ENCODE results near the gene FAM83G.

The FAM83G gene

DNA sequence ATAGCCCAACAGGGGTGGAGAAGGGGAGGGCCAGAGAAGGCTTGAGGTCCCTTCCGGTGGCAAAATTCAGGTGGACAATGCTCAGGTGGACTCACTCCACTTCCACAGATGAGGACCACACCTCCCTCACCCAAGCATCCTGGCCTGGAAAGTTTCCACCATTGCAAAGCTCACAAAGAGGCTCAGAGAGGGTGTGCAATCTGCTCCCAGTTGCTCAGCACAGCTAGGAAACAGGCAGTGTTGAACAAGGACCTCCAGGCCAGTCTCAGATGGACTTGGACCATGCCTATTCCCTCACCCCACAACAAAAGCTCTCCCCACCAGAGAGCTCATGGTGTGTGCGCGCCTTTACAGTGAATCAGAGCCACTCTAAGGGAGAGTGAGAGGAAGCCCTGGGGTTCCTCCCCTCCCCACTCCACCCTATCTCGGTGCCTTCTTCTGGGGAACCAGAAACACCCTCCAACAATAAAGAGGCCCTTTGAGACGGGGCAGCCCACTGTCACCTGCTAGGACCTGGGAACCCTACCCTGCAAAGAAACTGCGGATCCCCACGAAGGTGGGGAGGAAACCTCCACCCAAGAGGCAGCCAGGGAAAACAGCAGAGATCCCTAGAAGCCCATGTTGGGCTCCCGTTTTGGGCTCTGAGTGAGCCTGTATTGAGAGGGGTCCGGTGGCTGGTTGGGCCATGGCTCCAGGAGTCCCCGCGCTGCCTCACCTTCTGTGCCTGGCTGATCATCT is 1.6 kb downstream of the FAM83G start:
- Histone ChIP-seq H3K27me3 (ENCODE audit: control insufficient read depth in 1 of 2, insufficient read depth in 2 of 2, low read length in 2 of 2) (no peaks in the 10 kb centered on the region), H3K9me3 (ENCODE audit: low read length) (no peaks in the 10 kb centered on the region), H3K4me3 (ENCODE audit: low read depth in 1 of 2, low read length in 2 of 2) (no peak overlapping the region), H3K36me3 (ENCODE audit: insufficient read depth, low read length) (no peaks in the 10 kb centered on the region), H3K27ac (ENCODE audit: low read depth, low read length) (no peak overlapping the region), H3K4me1 (ENCODE audit: insufficient read depth, low read length) (no peaks in the 10 kb centered on the region), H3K9ac (ENCODE audit: low read length) (no peak overlapping the region)

DNA sequence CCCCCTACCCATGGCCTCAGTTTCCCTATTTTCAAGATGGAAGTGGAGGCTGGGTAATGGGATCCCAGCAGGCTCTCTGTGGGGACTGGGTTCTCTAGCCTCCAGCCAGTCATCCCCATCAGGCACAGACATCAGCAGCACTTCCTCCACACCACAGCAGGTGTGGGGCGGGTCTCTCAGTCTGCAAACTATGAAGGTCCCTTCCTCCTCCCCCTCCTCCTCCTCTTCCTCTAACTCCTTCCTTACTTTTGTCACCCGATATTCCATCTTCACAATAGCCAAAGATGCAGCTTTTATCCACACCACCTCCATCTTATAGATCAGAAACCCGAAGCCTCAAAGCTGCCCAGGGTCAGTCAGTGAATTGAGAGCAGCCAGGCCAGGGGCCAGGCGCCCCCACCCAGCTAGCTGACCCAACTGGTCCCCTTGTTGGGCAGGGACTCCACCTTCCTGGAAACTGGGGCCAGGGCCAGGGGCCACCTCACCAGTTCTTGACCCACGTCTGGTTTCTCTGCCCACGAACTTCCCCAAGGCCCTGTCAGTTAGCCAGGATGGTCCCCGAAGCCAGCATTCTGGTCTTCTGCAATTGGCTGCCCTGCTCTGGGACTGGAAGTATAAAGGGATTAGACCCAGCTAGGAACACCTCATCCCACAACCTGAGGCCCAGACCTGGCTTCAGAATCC is 2.5 kb downstream of the FAM83G start:
- Histone ChIP-seq H3K4me3 (ENCODE audit: low read depth in 1 of 2, low read length in 2 of 2) (no peak overlapping the region), H3K27me3 (ENCODE audit: control insufficient read depth in 1 of 2, insufficient read depth in 2 of 2, low read length in 2 of 2) (no peaks in the 10 kb centered on the region), H3K36me3 (ENCODE audit: insufficient read depth, low read length) (no peaks in the 10 kb centered on the region), H3K9me3 (ENCODE audit: low read length) (no peaks in the 10 kb centered on the region), H3K4me1 (ENCODE audit: insufficient read depth, low read length) (no peaks in the 10 kb centered on the region), H3K9ac (ENCODE audit: low read length) (no peak overlapping the region), H3K27ac (ENCODE audit: low read depth, low read length) (no peak overlapping the region)

DNA sequence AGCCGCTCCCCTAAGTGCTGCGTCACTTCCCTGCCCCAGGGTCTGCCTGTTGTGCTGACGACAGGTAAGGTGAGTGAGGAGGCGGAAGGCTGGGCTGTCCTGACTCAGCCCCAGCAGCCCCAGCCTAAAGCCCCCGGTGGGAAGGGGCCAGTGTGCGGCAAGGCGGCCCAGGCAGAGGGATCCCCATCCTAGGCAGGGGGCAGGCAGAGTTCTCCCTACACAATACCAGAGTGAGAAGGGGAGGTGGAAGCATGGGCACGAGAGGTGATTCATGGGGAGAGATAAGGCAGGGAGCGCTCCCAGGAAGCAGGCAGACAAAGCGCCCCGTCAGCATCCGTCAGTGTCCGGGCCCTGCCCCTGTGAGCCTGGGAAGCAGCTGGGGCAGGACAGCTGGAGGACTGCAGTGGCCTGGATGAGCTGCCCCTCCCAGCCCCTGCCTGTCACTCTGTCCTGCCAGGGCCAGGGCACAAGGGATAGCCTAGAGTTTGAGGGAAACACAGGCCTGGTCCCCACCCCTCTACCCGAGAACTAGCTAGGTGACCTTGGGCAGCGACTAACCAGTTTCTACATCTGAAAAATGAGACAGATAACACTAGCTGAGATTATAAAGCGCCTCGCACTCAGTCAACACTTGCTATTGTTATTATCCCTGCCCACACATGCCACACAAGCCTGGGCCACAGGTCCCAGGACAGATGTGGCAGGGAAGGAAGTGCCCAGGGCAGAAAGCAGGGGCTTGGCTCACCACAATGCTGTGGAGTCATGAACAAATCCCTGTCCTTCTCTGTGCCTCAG is 3.8 kb downstream of the FAM83G start:
- Histone ChIP-seq H3K9ac (ENCODE audit: low read length) (no peak overlapping the region), H3K9me3 (ENCODE audit: low read length) (no peaks in the 10 kb centered on the region), H3K4me3 (ENCODE audit: low read depth in 1 of 2, low read length in 2 of 2) (no peak overlapping the region), H3K4me1 (ENCODE audit: insufficient read depth, low read length) (no peaks in the 10 kb centered on the region), H3K36me3 (ENCODE audit: insufficient read depth, low read length) (no peaks in the 10 kb centered on the region), H3K27me3 (ENCODE audit: control insufficient read depth in 1 of 2, insufficient read depth in 2 of 2, low read length in 2 of 2) (no peaks in the 10 kb centered on the region), H3K27ac (ENCODE audit: low read depth, low read length) (no peak overlapping the region)

DNA sequence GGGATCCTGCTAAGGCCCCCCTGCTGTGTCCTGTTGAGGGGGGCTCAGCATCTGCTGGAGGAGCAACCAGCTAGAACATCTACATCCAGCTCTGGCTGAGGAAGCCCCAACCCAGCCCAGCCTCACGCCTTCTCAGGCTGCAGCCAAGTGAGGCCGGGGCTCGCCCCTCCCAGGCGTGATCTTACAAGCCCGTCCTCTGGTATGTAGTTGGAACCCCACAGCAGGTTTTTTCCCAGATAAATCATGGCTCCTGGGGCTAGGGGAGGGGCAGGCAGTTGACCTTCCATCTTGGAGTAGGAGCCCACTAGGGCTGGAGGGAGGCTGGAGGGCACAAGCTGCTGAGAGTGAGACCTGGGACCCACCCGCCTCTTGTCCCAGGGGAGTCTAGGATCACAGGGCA is 4.7 kb downstream of the FAM83G start:
- Histone ChIP-seq H3K36me3 (ENCODE audit: insufficient read depth, low read length) (no peaks in the 10 kb centered on the region), H3K9me3 (ENCODE audit: low read length) (no peaks in the 10 kb centered on the region), H3K4me1 (ENCODE audit: insufficient read depth, low read length) (no peaks in the 10 kb centered on the region), H3K9ac (ENCODE audit: low read length) (no peak overlapping the region), H3K27ac (ENCODE audit: low read depth, low read length) (no peak overlapping the region), H3K4me3 (ENCODE audit: low read depth in 1 of 2, low read length in 2 of 2) (no peak overlapping the region), H3K27me3 (ENCODE audit: control insufficient read depth in 1 of 2, insufficient read depth in 2 of 2, low read length in 2 of 2) (no peaks in the 10 kb centered on the region)

DNA sequence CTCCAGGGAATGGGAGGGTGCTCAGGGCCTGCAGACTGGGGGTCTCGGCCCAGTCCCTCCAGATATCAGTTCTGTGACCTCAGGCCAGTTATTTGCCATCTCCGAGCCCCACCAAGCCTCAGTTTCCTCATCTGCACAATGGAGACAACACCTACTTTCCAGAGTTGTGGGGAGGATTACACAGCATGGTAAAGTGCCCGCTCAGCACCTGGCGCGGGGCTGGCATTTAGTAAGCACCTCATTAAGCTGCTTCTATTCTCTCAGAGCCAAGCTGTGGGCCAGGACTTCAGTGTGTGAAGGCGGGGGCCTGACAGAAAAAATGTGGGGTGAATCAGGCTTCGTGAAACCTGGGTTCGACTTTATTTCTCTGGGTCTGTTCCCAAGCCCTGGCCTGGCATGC is 5.2 kb downstream of the FAM83G start:
- H3K9me3 ChIP-seq (ENCODE audit: low read length), result no peaks in the 10 kb centered on the region
- no peaks in the 10 kb centered on the region for H3K27me3 ChIP-seq (ENCODE audit: control insufficient read depth in 1 of 2, insufficient read depth in 2 of 2, low read length in 2 of 2)
- no peaks in the 10 kb centered on the region for H3K4me1 ChIP-seq (ENCODE audit: insufficient read depth, low read length)
- no peaks in the 10 kb centered on the region for H3K36me3 ChIP-seq (ENCODE audit: insufficient read depth, low read length)
- no peak overlapping the region for H3K27ac ChIP-seq (ENCODE audit: low read depth, low read length)
- H3K4me3 ChIP-seq (ENCODE audit: low read depth in 1 of 2, low read length in 2 of 2), result no peak overlapping the region
- H3K9ac ChIP-seq (ENCODE audit: low read length), result no peak overlapping the region

DNA sequence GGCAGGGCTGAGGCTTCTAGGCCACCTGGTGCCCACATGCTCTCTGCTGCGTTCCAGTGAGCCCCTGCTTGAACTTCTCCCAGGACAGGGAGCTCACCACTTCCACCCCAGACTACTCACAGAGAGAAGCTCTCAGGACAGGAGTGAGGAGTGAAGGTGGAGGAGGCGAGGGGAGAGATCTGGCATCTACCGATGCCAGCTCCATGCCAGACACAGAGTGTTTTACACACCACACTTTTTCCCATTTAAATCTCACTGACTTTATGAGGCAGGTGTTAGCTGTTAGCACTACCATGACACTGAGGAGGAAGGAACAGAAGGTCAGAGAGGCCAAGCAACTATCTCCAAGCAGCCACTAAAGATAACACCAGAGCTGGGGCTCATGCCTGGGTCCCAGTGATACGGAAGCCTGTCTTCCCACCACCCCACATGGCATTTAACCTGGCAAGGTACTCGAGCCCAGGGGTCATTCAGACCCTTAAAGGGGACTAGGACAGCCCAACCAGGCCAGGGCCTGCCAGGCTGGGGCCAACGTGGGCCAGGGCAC is 6.8 kb downstream of the FAM83G start:
- Histone ChIP-seq H3K27me3 (ENCODE audit: control insufficient read depth in 1 of 2, insufficient read depth in 2 of 2, low read length in 2 of 2) (no peaks in the 10 kb centered on the region), H3K36me3 (ENCODE audit: insufficient read depth, low read length) (no peaks in the 10 kb centered on the region), H3K9ac (ENCODE audit: low read length) (no peak overlapping the region), H3K27ac (ENCODE audit: low read depth, low read length) (no peak overlapping the region), H3K9me3 (ENCODE audit: low read length) (no peaks in the 10 kb centered on the region), H3K4me3 (ENCODE audit: low read depth in 1 of 2, low read length in 2 of 2) (no peak overlapping the region), H3K4me1 (ENCODE audit: insufficient read depth, low read length) (no peaks in the 10 kb centered on the region)

DNA sequence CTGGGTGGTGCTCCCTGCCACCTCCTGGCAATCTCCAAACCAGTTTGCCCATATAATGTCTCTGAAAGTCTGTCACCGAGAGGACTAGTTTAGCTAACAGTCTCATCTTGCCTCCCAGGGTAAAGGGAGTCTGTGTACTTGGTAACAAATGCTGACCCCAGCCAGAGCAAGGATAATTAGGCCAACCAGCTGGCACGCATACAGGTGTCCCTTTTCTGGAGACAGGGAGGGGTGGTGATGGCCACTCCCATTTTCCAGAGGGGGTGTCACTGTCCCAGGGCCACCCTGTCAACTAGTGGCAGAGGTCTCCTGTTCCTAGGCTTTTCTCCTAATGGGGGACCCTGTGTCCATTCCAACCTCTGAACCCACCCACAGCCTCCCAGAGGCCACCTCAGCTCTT is 8.1 kb downstream of the FAM83G start:
- Histone ChIP-seq H3K27ac (ENCODE audit: low read depth, low read length) (no peak overlapping the region), H3K9me3 (ENCODE audit: low read length) (no peaks in the 10 kb centered on the region), H3K4me3 (ENCODE audit: low read depth in 1 of 2, low read length in 2 of 2) (no peak overlapping the region), H3K36me3 (ENCODE audit: insufficient read depth, low read length) (no peaks in the 10 kb centered on the region), H3K27me3 (ENCODE audit: control insufficient read depth in 1 of 2, insufficient read depth in 2 of 2, low read length in 2 of 2) (no peaks in the 10 kb centered on the region), H3K9ac (ENCODE audit: low read length) (no peak overlapping the region), H3K4me1 (ENCODE audit: insufficient read depth, low read length) (no peaks in the 10 kb centered on the region)

DNA sequence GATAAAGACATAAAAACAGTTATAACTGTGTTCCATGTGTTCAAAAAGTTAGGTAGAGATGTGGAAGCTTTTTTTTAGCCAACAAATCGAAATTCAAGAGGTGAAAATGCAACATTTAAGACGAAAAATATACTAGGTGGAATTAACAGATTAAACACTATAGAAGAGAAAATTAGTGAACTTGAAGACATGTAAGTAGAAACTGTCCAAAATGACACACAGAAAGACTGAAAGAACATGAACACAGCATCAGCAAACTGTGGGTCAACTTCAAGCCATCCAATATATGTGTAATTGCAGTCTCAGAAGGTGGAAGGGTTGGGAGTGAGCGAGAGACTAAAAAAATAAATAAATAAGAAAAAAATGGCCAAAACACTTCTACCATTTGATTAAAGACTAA is 9.3 kb downstream of the FAM83G start:
- Histone ChIP-seq H3K27me3 (ENCODE audit: control insufficient read depth in 1 of 2, insufficient read depth in 2 of 2, low read length in 2 of 2) (no peaks in the 10 kb centered on the region), H3K9me3 (ENCODE audit: low read length) (no peaks in the 10 kb centered on the region), H3K27ac (ENCODE audit: low read depth, low read length) (no peak overlapping the region), H3K4me1 (ENCODE audit: insufficient read depth, low read length) (no peaks in the 10 kb centered on the region), H3K36me3 (ENCODE audit: insufficient read depth, low read length) (no peaks in the 10 kb centered on the region), H3K9ac (ENCODE audit: low read length) (no peak overlapping the region), H3K4me3 (ENCODE audit: low read depth in 1 of 2, low read length in 2 of 2) (no peak overlapping the region)

DNA sequence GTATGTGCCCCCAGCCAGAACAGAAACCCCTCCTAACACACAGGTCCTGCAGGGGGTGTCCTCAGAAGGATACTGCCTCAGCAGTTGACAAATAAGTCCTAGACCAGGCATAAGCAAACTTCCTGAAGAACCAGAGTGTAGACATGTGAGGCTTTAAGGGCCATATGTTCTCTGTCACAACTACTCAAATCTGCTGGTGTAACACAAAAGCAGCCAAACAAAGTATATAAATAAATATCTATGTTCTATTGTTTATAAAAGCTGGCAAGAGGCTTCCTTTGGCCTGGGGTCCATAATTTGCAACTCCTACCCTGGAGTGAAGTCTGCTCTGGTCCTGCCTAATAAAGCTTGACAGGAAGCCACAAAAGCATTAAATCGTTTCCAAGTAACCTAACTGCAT is 9.9 kb downstream of the FAM83G start:
- no peak overlapping the region for H3K9ac ChIP-seq (ENCODE audit: low read length)
- H3K27me3 ChIP-seq (ENCODE audit: control insufficient read depth in 1 of 2, insufficient read depth in 2 of 2, low read length in 2 of 2), result no peaks in the 10 kb centered on the region
- H3K4me3 ChIP-seq (ENCODE audit: low read depth in 1 of 2, low read length in 2 of 2), result no peak overlapping the region
- no peaks in the 10 kb centered on the region for H3K9me3 ChIP-seq (ENCODE audit: low read length)
- no peak overlapping the region for H3K27ac ChIP-seq (ENCODE audit: low read depth, low read length)
- no peaks in the 10 kb centered on the region for H3K4me1 ChIP-seq (ENCODE audit: insufficient read depth, low read length)
- no peaks in the 10 kb centered on the region for H3K36me3 ChIP-seq (ENCODE audit: insufficient read depth, low read length)

DNA sequence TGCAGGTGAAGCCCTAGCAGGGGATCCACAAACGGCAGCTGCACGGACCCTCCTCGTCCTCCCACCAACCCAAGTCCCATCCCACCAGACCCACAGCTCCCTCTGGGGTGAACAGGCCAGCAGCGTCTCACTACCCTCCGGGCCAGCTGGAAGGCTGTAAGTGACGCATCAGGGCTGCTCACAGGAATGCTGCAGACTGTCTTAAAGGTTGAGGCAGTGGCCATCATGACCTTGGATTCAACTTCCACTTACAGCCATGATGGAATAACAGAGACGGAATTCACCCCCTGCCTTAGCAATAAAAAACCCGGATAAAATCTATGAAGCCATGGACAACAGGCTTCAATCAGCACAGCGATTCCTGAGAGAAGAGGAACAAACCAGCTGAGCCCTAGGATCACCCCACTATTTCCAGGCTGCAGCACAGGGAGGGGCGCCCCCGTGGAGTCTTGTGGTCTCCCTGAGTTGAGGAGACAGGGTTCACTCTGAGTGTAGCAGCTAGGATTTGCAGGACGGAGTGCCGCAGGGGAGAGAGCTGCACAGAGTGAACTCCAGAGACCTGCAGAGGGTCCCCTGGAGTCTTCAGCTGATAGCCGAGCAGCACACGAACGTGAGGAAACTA is 10.5 kb downstream of the FAM83G start:
- H3K9me3 ChIP-seq (ENCODE audit: low read length), result no peaks in the 10 kb centered on the region
- no peak overlapping the region for H3K4me3 ChIP-seq (ENCODE audit: low read depth in 1 of 2, low read length in 2 of 2)
- no peak overlapping the region for H3K27ac ChIP-seq (ENCODE audit: low read depth, low read length)
- no peak overlapping the region for H3K9ac ChIP-seq (ENCODE audit: low read length)
- no peaks in the 10 kb centered on the region for H3K4me1 ChIP-seq (ENCODE audit: insufficient read depth, low read length)
- H3K36me3 ChIP-seq (ENCODE audit: insufficient read depth, low read length), result no peaks in the 10 kb centered on the region
- H3K27me3 ChIP-seq (ENCODE audit: control insufficient read depth in 1 of 2, insufficient read depth in 2 of 2, low read length in 2 of 2), result no peaks in the 10 kb centered on the region

DNA sequence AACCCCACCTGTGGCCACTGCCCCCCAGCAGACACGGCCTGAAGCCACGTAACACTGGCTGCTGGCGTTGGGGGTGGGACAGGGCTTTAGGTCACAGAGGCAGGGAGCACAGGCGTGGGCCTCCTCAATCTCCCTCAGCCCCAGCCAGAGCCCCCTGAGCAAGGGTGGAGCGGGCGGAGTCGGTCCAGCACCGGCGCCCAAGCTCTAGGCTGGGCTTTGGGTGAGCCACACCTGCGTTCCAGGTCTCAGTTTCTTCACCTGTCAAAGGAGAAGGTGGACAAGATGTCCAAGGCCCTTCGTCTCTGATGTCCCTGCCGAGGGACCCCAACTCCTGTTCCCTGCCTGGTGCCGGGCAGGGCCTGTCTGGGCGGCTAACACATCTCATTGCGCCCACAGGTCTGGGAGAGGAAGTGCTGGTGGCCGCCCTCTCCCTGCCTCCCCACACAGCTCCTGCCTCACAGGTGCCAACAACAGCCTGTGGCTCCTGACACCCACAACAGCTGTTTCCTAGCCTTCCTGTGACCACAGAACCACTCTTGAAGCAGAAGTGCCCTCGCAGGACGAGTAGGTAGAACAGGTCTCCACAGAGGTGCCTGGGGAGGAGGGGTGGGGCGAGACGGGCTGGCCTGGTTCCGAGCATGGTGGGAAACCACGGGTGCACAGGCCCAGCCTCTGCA is 12.0 kb downstream of the FAM83G start:
- no peaks in the 10 kb centered on the region for H3K4me1 ChIP-seq (ENCODE audit: insufficient read depth, low read length)
- H3K4me3 ChIP-seq (ENCODE audit: low read depth in 1 of 2, low read length in 2 of 2), result no peak overlapping the region
- H3K27me3 ChIP-seq (ENCODE audit: control insufficient read depth in 1 of 2, insufficient read depth in 2 of 2, low read length in 2 of 2), result no peaks in the 10 kb centered on the region
- H3K36me3 ChIP-seq (ENCODE audit: insufficient read depth, low read length), result no peaks in the 10 kb centered on the region
- H3K9me3 ChIP-seq (ENCODE audit: low read length), result no peaks in the 10 kb centered on the region
- no peak overlapping the region for H3K27ac ChIP-seq (ENCODE audit: low read depth, low read length)
- H3K9ac ChIP-seq (ENCODE audit: low read length), result no peak overlapping the region

Measured in muscle layer of colon (tissue), 2 donors.